GM19324 (cell line): ENCODE results near the gene APBA1.

ENCODE experiments used
- ATAC-seq: cut with Tn5 transposase; IDR thresholded peaks from one replicate; pipeline ENCODE4 v1.9.1; 2021; ENCODE audit warnings: mild to moderate bottlenecking, moderate library complexity; ENCODE audit not compliant: unreplicated experiment, low FRiP score

The APBA1 gene

GRCh38 chr9:69542942-69543704 is 129.0 kb downstream of the APBA1 start:
- ATAC-seq = no peak

DNA sequence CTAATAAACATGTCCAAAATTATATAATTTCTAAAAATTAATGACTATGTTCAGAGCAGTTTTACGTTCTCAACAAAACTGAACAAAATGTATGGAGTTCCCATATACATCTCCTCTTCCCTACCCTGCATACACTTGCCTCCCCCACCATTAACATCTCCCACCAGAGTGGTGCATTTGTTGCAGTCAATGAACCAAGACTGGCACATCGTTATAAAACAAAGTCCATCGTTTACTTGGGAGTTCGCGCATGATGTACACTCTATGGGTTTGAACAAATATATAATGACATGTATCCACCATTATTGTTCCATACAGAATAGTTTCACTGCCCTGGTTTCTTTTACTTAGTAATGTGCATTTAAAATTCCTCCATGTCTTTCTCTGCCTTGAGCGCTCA is 130.1 kb downstream of the APBA1 start:
- no peak for ATAC-seq

- ATAC-seq = no peak
Observed at GRCh38 chr9:69535911-69536310, 136.3 kb downstream of the APBA1 start.

DNA sequence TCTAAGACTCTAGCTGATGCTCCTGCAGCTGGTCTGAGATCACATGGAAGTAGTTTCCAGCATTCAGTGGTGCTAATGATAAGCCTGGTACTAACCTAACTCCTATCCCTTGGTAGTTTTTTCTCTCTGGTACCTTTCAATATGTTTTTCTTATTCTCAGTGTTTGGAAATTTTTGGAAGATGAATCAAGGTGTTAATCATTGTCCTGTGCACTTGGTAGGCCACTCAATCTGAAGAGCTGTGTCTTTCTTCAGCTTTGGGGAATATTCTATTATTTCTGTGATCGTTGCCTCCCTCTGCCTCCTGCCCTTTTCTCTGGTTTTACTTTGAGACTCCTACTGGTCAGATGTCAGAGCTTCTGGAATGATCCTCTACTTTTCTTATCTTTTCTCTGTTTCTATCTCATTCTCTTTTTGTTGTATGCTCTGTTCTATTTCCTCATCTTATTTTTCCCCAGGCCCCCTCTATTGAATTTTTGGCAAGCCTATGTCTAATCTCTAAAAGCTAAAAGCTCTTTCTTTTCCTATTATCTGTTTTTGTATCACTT is 136.8 kb downstream of the APBA1 start:
- no peak for ATAC-seq

DNA sequence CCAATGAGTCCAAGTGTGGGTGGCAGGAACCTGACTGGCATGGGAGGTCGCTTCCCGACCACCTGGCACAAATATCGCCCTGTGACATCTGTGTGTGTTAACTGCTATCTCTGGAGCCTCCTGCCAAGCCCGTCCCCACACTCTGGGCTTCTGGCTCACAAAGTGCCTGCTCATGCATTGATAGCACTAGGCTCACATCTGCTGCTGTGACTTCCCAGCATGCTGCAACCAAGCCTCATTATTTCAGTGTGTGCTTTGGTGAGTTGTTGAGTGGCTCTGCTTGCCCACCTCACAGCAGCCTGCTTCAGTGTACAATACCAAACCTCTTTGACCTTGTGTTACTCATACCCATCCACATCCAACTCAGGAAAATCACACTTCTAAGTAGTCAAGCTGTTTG is 139.8 kb downstream of the APBA1 start:
- no peak for ATAC-seq

GRCh38 chr9:69527454-69527853 is 144.7 kb downstream of the APBA1 start:
- ATAC-seq = no peak

DNA sequence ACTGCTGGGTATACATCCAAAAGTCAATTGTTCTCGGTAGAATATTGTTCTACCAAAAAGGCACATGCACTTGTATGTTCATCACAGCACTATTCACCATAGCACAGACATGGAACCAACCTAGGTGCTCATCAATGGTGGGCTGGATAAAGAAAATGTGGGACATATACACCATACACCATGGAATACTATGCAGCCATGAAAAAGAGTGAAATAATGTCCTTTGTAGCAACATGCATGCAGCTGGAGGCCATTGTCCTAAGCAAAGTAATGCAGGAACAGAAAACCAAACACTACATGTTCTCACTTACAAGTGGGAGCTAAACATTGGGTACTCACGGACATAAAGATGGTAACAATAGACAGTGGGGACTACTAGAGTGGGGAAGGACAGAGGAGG is 145.5 kb downstream of the APBA1 start:
- ATAC-seq = no peak

DNA sequence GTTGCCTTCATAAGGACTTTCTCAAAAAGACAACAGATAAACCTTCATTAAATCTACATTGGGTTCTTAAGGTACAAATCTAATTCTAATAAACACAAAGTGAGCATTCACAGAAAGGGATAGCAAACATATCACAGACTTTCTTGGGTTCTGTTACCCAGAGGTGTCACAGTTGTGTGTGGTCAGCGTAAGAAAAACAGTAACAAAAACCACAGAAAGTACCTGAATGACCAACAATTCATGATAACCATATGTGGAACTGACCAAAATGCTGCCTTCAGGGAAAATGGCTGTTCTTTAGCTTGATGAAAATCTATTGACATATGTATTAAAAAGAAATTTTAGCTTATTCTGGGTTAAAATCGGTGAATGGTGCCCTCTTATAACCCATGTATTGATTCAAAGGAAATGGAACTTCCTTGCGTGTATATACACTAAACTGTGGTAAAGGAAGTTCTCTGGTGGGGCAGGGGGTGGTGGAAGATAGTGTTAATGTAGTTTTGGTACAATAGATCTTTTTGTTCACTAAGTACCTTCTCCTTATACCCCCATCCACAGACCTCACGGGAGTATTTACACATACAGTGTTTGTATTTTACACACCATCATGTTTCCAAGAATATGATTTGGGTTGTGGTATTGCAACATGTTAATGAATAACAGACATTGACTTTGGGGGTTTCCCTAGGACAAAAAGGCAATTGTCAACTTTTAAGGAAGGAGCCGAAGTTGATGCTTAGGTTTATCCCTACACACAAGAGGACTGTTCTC is 152.5 kb downstream of the APBA1 start:
- ATAC-seq = peak; percentile 77

GRCh38 chr9:69516353-69517322 is 155.5 kb downstream of the APBA1 start:
- no peak for ATAC-seq

DNA sequence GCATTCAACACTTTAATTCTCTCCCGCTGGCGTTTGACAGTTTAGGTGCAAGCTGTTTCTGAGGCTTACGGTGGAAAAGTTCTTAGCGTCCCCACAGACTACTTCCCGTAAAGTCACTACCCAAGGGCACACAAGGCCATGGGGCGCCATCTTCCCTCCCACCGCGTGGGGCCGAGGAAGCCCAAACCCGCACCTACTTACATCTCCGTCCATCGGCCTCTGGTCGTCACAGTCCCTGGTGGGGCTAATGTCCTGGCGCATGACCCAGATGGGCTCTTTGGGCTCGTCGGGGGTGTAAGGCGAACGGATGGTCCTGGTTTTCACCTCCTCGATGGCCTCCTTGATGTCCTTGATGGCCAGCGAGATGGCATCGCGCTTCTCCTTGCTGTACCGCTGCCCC is 156.4 kb downstream of the APBA1 start:
- no peak for ATAC-seq

DNA sequence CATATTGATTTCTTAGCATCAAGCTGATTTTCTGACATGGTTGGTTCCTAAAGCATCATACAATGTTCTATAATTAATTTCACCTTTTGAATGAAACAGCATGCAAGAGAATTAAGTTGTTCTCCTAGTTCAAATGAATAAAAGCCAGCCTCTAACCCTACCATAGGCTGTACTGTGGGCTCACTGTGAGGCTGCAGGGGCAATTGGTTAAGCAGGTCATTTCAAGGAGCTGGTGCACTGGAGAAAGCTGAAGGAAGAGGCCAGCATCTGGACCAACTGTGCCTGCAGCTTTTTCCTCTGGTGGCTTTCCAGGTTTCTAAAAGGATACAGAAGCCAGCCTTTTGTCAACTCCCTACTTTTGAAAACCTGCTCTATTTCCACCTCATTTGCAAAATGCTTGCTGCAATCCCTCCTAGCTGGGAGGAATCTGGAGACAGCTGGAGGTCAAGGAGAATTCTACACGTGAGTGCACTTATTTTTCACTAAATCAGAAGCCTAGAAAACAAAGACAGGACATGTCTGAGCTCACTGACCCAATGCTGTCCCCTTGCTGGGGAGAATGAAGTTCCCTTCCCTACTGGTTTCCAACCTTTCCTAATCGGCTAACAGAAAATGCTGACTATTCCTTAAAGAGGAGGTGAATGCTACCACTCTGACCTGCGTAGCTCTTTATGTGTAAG is 158.9 kb downstream of the APBA1 start:
- no peak for ATAC-seq

GRCh38 chr9:69504058-69504457 is 168.1 kb downstream of the APBA1 start:
- no peak for ATAC-seq

GRCh38 chr9:69502671-69503301 is 169.4 kb downstream of the APBA1 start:
- no peak for ATAC-seq

DNA sequence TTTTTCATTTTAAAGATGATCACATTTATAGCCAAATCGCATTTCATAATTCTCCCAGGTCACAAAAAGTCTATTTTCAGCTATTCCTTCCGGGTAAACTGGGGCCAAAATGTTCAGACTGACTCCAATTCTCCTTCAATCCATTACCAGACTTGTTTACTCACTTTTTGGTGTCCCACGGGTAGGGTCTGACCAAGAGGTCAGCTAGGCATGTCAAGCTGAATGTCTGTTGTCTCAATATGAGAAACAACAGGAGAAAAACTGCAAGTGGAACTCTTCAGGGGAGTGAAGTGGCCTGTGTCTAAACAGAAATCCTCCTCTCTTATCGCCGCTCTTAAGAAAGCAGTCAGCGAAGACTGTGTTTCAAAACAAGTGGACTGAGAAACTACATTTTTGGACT is 171.3 kb downstream of the APBA1 start:
- no peak for ATAC-seq

- ATAC-seq = no peak
Observed at GRCh38 chr9:69499959-69500358, 172.2 kb downstream of the APBA1 start.

- ATAC-seq = no peak
Observed at GRCh38 chr9:69499407-69499806, 172.8 kb downstream of the APBA1 start.

- ATAC-seq = no peak
Observed at GRCh38 chr9:69498470-69498869, 173.7 kb downstream of the APBA1 start.

DNA sequence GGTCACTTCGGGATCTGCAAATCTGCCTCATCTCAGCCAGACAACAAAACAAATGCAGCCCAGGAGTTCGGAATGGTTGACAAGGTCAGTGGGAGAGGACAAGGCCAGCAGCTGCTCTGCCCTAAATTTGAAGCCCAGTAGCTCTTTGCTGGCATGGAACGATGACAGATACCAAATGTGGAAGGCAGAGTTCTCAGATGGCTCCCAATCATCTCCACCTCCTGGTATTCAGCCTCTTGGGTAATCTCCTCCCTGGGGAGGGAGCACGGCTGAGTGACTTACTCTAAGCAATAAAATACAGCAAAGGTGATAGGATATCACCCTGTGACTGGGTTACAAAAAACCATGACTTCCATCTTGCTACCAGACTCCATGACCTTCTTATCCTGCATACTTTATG is 174.4 kb downstream of the APBA1 start:
- ATAC-seq = no peak

DNA sequence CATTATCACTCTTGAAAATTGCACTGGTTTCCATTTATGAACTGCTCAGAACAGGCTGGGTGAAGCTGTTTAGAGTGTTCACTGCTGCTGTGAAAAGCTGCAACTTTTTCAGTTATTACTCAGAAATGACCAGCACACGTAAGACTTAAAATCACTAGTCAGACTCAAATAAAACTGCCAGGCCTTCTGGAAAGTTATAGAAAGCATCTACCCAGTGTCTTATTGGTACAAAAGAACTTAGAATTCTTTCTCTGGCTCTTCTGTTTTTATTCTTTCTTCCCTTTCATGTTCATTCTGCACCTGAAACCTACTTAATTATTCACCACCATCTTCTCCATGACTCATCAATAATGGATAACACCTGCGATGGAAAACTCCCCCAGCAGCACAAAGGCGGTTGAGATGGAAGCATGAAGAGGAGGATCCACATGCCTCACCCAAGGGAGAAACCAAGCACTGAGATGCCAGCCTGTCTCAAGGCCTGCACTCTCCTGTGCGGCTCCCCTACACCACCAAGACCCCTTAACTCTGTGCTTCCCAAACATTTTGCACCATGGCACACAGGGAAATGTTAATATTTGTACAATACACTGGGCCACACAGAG is 175.2 kb downstream of the APBA1 start:
- no peak for ATAC-seq
